H1 (cell line): ENCODE results near the gene OPN3. TPM values are rescaled to one million over a fixed set of nuclear protein-coding genes. Genes with fewer than 3 reads are reported as not detected.

Experiments used
- CTCF ChIP-seq, 3 experiments: IDR thresholded peaks; 1 replicate in 2 of 3; 2 replicates in 1 of 3; pipeline versions ENCODE4 v1.5.1 to v1.6.1; 2011; ENCODE audit warnings: low read length in 3 of 3, mild to moderate bottlenecking in 3 of 3, inconsistent platforms in 2 of 3, low read depth in 1 of 3, moderate library complexity in 1 of 3; ENCODE audit not compliant: insufficient read depth in 1 of 3; ENCODE audit errors: control extremely low read depth in 1 of 3
- HDAC6 ChIP-seq: IDR thresholded peaks from one replicate; pipeline ENCODE4 v1.7.1; 2012; ENCODE audit warnings: low read depth, mild to moderate bottlenecking, inconsistent platforms, low read length, moderate library complexity
- polyA plus RNA-seq, 7 experiments: library from polyadenylated mRNA; depleted of rRNA in 3 of 7; stranded (reverse) in 5 of 7; unstranded in 2 of 7; fragments of >200 nt in 5 of 7; fragments of 200-250 nt in 2 of 7; gene quantifications; 1 replicate in 5 of 7; 2 replicates in 1 of 7; 4 replicates in 1 of 7; pipeline versions ENCODE4 v1.2.1 to v1.2.3, GENCODE V29; 2011 to 2013; ENCODE audit warnings: missing spikeins in 2 of 7, mixed read lengths in 2 of 7
- total RNA-seq: library from RNA; stranded (reverse); fragmentation: NEBNext Ultra II Directional; extraction: Animal tissue kit (Norgen Biotek cat#: 25700); gene quantifications from 2 replicates; pipeline ENCODE4 v1.2.1, GENCODE V29; 2021

The OPN3 gene
- total and polyA plus RNA-seq, 2 of the 8 experiments (the other 6 are each of a cell fraction or from before 2014, with no cell fraction given), result 8.8 to 19.4 TPM

DNA sequence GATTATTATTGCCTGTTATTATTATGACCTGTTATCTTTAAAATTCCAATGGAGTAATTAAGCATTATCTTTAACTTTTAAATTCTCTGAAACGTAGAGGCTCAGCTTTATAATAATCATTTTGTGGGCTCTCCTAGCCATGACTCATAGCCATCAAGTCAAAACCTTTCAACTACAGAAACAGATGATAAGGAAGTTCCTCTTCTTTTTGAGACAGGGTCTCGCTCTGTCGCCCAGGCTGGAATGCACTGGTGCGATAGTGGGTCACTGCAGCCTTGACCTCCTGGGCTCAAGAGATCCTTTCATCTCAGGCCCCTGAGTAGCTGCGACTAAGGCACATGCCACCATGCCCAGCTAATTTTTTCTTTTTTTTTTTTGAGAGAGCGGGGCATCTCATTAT, 43.5 kb downstream of the OPN3 start (continued):
- TF ChIP-seq CTCF (IDR thresholded peaks at IDR 0.05; ENCODE audit: control extremely low read depth in 1 of 3, insufficient read depth in 1 of 3, low read depth in 1 of 3, low read length in 3 of 3), result no peak
- TF ChIP-seq HDAC6, result no peak
